ENCODE results near the gene ATXN1.
"Not testable (repeated sequence)": the region's sequence is repeated elsewhere in the genome, so short reads cannot be mapped to it uniquely, and the experiment has no call there.

ATXN1 gene

DNA sequence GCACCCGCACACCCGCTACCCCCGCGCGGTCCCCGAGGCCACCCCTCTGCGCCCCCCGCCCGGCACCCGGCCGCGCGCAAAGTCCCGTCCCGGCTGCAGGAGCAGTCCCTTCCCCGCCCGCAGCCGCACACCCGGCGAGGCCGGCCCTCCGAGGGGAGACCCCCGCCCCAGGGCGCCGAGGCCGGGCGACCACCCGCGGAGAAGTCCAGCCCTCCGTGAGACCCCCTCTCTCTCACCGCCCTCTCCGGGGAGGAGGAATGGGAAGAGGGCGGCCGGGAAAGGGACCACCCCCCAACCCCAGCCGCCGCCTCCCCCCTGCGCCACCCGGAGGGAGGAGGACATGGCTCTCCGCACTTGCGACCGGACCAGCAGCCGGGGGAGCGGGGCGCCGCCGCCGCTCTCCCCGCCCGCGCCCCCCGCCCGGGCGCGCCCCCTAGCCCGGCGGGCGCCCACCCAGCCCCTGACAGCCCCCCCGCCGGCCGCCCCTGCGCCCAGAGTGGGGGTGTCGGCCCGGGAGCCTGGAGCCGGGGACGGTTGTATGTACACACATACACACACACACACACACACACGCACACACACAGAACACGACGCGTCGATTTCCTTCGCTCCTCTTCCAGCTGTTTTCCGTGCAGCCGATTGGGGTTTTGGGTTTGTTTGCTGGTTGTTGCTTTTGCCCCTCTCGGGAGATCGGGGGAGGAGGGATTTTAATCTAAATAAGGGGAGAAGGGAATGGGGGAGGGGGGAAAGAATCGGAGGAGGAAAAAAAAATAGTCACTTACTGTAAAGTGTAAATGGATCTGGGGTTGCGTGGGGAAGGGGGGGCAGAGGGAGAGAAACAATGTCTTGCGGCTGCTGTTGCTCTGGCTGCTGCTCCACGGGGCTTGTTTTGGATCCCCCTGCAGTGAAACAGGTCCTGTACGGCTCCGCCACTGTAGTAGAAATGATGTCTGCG, at the start of gene ATXN1:
ATXN1 (minus strand) TSS at position 945 of the 955 bp plus-strand sequence.
- peak; percentile 80 for DNase-seq (ENCODE audit: low spot score)

GRCh38 chr6:16810411-16810810, 49.2 kb upstream of the ATXN1 start:
- no peak for DNase-seq (ENCODE audit: low spot score)

DNA sequence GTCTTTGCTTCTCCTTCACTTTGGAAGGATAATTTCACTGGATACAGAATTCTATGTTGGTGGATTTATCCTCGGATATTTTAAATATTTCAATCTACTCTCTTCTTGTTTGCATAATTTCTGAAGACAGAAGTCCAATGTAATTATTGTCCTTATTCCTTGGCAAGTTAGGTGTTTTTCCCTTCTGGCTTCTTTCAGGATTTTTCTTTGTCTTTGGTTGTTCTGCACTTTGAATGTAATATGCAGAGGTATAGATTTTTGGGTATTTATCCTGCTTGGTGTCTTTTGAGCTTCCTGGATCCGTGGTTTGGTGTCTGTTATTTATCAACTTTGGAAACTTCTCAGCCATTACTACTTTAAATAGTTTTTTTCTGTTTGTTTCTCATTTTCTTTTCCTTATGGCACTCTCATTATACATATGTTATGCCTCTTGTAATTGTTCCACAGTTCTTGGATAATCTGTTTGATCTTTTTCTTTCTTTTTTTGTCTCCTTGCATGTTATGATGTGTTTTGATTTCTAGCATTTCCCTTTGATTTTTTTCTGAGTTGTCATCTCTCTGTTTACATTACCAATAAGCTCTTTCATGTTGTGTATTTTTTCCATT, 48.6 kb upstream of the ATXN1 start:
- no peak for DNase-seq (ENCODE audit: low spot score)

- no peak for DNase-seq (ENCODE audit: low spot score)
Measured at GRCh38 chr6:16807956-16808355, 46.7 kb upstream of the ATXN1 start.

- no peak for DNase-seq (ENCODE audit: low spot score)
Measured at GRCh38 chr6:16806363-16806762, 45.1 kb upstream of the ATXN1 start.

- DNase-seq (ENCODE audit: low spot score): no peak
Measured at GRCh38 chr6:16805243-16805950, 44.1 kb upstream of the ATXN1 start.

DNA sequence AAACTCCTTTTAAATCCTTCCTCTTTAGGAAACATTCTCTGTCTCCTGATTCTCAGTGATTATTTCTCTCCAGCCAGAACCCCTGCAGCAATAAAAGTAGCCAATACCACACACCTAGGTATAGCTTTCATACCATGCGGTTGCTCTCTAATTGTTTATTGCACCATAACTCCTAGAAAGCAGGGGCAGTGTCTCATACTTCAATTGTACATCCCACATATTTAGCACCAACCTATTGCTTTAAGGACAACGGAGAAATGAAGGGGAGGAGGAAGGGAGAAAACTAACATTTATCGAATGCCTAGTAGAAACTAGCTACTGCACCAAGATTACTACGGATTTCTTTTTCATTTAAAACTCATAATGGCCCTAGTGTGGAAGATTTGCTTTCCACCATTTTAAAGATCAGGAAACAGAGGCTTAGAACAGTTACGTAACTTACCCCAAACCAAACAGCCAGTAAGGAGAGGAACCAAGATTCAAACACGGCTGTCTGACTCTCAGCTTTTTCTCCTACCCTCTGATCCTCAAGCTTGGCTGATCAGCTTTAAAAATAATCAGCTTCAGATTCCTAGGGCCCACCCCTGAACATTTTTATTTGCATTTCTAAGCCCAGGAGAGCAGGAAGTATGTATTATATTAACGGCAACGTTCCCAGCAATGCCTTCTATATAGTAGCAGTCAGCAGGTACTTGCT, 43.4 kb upstream of the ATXN1 start:
- no peak for DNase-seq (ENCODE audit: low spot score)

- peak; percentile 53 for DNase-seq (ENCODE audit: low spot score)
Measured at GRCh38 chr6:16803294-16804200, 42.3 kb upstream of the ATXN1 start.

DNA sequence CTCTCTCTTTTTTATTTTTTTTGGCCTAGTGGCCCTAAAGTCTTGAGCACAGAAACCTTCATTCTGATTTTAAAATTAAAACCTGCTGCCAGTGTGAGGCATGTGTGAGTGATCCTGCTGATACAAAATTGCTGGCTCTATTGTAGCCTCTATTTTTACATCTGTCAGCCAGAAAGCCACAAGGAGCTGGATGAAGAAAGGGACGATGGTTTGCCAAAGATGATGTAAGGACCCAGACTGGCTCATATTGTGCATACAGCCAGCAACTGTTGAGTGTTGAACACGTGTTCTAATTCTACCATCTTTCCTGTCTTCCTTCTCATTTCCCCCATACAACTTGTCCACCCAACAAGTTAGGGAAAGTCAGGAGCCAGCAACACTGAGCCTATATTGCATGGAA, 40.8 kb upstream of the ATXN1 start:
- DNase-seq (ENCODE audit: low spot score): no peak

GRCh38 chr6:16800942-16801341, 39.7 kb upstream of the ATXN1 start:
- no peak for DNase-seq (ENCODE audit: low spot score)

DNA sequence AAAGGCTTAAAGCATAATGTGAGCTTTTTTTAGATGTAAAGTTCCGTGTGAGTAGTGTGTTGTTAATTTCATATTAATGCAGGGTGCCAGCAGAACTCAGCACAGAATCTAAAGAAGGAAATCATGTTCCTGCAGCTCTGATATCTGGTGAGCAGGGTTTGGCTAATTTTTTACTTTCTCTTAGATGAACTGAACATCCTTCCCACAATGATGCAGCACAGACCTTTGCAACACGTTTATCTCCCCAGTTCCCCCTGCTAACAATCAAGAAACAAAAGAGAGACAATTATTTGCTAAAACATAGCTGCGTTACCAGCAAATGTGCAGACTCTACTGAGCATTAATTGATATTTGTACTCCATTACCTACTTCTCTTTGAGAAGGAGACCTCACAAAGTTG, 39.1 kb upstream of the ATXN1 start:
- no peak for DNase-seq (ENCODE audit: low spot score)

DNA sequence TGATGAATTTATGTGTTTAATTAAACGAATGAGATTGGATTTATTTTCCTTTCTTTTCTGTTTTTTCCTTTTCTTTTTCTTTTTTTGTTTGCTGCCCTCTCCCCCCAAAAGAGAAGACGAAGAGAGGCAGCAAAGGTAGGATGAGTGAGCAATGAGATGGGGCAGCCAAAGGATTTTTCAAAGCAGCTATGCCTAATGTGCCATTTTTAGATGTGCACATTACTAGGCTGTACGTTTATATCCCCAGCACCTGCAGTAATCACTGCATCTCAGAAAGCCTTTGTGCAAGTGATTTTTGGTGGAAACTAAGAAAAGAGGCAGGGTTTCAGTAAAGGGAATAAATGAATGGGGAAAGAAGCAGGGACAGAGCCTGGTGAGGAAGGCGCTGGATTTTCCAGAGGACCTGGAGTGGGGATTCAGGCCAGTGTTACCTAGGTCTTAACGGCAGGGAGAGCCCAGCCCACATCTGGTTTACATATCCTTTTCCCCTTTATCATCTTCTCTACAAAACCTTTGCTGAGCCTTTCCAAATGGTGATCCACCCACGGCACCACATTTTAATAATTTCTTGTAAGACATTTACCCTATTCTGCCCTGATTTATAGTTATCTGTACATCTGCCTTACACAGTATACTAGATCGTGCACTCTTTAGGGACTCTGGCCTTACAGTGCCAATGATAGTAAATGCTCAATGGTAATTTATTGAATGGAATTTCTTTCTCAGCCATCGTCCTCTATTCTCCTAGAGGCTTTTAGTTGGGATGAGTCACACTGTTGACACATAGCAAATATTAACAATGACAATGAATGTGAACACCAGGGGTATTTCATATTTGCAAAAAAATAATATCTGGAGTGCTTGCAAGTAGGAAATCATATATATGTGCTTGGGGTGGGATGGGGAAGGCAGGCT, 38.3 kb upstream of the ATXN1 start:
- DNase-seq (ENCODE audit: low spot score): no peak

DNA sequence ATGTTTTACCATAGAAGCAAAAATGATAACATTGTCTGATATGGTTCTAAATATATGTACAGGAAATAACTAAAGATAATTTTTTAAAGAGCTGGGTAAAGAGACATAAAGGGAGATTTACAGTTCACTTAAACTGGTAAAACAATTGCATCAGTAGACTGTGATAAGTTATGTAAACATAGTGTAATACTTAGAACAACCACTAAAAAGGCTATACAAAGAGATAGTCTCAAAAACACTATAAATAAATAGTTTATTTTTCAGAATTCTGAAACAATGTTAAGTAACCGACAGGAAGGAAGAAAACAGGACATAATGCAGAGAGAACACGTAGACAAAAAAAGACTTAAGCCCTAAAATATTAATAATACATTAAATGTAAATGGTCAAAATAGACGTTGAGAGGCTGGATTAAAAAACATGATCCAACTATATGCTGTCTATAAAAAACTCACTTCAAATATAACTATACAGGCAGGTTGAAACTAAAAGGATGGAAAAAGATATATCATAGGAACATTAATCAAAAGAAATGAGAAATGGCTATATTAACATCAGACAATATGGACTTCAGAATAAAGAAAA, 32.7 kb upstream of the ATXN1 start:
- DNase-seq (ENCODE audit: low spot score): no peak

GRCh38 chr6:16789329-16790038, 28.2 kb upstream of the ATXN1 start:
- no peak for DNase-seq (ENCODE audit: low spot score)

DNA sequence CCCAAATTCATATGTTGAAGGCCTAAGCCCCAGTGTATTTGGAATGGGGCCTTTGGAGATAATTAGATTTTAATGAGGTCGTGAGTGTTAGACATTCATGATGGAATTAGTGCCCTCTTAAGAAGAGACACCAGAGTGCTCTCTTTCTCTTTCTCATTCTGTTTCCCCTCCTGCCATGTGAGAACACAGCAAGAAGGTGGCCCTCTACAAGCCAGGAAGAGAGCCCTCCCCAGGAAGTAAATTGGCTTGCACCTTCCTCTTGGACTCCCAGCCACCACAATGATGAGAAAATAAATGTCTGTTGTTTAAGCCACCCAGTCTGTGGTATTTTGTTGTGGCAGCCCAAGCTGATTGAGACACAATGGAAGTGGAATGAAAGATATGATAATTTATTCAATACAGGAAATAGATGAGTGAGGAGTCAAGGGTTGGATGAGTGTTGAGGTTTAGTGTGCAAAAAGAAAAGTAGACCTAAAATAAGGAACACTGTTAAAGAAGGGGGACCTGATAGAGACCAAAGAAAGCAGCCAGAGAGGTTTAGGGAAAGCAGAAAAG, 25.9 kb upstream of the ATXN1 start:
- DNase-seq (ENCODE audit: low spot score): no peak

DNA sequence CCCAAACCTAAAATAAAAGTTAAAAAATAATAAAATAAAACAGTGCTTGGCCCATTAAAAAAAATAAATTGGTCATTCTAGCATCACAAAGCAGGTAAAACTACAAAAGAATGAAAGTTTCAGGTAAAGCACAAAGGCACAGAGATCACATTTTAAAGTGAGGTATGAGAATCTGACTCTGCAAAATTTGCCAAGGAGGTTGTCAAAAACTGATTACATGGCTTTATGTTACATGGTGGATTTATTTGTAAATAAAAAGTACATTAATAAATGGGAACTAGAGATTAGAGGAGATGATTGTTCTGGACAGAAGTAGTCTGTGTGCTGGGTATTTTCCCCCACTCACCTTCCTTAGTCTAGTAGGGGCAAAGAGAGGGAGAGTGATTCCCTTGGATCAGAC, 24.2 kb upstream of the ATXN1 start:
- DNase-seq (ENCODE audit: low spot score): no peak

- DNase-seq (ENCODE audit: low spot score): not testable (repeated sequence)
Measured at GRCh38 chr6:16784957-16785356, 23.7 kb upstream of the ATXN1 start.

DNA sequence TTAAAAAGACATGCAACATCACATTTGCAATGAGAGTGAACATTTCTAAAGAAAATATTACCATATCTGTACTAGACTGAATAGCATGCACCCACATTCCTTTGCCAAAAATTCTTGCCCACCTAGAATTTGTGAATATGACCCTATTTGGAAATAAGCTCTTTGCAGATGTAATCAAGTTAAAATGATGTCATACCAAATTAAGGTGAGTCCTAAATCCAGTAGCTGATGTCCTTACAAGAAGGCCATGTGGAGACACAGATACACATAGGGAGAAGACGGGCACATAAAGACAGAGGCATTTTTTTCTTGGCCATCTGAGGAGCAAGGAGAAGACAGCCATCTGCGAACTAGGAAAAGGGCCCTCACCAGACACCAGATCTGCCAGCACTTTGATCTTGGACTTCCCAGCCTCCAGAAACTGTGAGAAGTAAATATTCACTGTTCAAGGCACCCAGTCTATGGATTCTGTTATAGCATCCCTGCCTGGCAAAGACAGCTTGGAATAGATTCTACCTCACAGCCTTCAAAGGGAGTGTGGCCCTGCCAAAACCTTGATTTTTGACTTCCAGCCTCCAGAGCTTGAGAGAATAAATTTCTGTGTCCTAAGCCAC, 22.8 kb upstream of the ATXN1 start:
- no peak for DNase-seq (ENCODE audit: low spot score)

All from ecto neural progenitor cell (in vitro differentiated cells).